Posterior cingulate gyrus (tissue), 11 donors: ENCODE results near the gene RDH13.
"Not testable (repeated sequence)": the region's sequence is repeated elsewhere in the genome, so short reads cannot be mapped to it uniquely, and the experiment has no call there.

Experiments used
- DNase-seq, 10 donors: peaks; one replicate each; pipeline versions ENCODE4 v3.0.0 to v3.0.0-alpha.2; 2020 to 2021; ENCODE audit warnings: mixed read lengths in 3 of 10
- intact Hi-C: fragments of 100-400 bp; cut with DNase I; formaldehyde crosslinking; loops from one replicate; pipeline ENCODE4 v1.15.1; 2023

Gene RDH13

DNA sequence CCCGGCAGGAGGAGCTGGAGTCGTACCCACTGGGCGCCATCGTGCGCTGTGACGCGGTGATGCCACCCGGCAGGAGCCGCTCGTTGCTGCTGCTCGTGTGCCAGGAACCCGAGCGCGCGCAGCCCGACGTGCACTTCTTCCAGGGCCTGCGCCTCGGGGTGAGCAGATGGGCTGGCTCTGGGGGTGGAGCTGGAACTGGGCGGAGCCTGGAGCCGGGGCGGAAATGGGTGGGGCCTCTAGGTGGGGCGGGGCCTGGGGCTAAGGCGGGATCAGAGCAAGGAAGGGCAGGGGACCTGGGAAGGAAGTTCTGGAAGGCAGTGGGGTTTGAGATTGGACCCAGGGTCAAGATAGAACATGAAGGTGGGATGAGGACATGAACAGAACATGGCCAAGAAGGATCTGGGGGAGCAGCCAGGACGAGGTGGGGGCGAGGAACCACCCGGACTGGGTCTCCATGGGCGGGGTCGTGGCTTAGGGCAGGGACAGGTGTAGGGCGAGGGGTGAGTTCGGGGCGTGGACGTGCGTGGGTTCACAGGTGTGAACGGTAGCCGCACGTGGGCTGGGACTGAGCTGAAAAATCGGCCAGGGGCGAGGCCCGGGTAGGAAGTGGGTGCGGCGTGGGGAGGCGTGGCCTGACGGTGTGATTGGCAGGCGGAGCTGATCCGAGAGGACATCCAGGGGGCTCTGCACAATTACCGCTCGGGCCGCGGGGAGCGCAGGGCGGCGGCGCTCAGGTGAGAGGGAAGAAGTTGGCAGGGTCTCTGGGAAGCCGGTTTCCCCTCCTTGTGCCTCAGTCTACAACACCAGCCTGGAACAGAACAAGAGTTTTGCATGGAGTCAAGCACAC, 17.4 kb upstream of the RDH13 start:
- peak in 2 of 10 donors; percentile 82 to 88 for DNase-seq
- intact Hi-C loops = no loop called here

DNA sequence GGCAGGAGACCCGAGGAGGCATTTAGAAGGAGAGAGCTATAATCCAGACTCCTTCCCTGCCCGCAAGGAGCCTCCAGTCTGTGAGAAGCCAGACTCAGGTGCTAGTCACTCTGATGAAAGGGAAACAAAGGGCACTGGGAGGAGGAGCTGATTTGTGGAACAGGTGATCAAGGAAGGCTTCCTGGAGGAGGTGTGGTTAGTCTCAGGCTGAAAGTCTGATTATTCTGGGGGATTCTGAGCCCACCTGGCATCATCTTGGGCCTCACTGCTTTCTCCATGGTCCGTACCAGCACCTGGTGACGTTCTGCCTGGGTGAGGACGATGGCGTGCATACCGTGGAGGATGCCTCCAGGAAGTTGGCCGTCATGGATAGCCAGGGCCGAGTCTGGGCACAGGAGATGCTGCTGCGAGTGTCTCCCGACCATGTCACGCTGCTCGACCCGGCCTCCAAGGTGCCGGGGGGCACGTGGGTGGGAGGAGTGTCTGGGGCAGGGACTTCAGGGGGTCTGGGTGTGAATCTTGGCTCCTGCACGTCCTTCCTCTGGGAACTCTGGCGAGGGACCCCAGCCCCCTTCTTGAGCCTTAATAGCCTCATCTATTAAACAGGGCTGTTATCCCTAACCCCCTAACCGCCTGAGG, 16.6 kb upstream of the RDH13 start:
- DNase-seq = peak in 1 of 10 donors; percentile 69
- intact Hi-C loops = no loop called here

- DNase-seq = peak in 1 of 10 donors; percentile 14
- intact Hi-C loops = no loop called here
These were observed 16.0 kb upstream of the RDH13 start for GRCh38 chr19:55078996-55079395.

DNA sequence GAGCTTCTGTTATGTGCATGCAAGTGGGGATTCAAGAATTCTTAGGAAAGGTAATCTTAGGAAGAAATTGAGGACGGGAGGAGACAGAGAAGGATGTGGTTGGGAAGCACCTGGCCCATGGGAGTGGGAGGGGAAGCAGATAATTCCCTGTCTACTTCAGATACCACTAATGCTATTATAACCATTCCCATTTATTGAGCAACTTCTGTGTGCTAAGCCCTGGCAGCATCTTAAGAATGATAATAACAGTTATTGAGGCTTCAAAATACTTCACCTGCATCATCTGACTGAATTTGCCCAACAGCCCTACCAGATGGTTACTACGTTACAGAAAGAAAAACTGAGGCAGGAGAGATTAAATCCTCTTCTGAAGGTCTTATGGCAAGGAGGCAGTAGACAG, 14.2 kb upstream of the RDH13 start:
- intact Hi-C loops = no loop called here
- DNase-seq = peak in 2 of 10 donors; percentile 4 to 28

DNA sequence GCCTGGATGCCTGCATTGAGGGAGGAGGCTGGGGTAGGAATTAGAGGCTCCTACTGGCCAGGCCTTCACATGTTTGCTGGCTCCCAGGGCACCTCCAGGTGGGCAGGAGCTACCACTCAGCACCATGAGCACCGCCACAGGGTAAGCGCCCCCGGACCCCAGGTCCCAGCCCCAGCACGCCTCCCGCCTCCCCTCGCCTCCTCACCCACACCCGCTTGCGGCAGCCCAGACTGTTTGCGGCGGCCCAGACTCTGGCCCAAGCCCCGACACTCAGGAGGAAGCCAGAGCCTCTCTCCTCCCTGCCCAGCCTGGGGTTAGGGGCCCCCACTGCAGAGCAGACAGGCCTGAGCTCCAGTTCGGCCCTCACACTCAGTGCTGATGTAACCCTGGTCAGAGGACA, 13.4 kb upstream of the RDH13 start:
- intact Hi-C loops = no loop called here
- peak in 2 of 10 donors; percentile 38 to 77 for DNase-seq

- intact Hi-C loops = no loop called here
- DNase-seq = peak in 2 of 10 donors; percentile 30 to 72
These were observed 12.5 kb upstream of the RDH13 start, which contains the start of gene EPS8L1 for GRCh38 chr19:55075371-55075998. TSS of gene EPS8L1 (plus strand) at chr19:55075869. CDS start at chr19:55076445, 576 bp downstream.

DNA sequence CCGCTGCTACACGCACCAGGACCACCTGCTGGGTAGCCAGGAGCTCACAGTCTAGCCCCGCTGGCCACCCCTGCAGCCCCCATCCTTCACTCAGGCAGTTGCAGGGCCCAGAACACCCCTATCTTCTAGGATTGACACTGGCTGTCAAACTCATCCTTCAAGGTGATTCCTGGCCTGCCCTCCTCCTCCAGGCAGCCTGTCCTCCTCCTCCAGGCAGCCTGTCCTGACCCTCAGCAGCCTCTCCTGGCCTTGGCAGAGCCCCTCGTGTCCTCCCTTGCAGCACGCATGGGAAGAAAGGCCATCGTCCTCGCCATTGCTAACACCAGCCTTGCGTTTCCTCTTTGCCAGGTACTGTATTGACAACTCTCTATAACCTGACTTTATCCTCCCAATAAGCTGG, 9.0 kb upstream of the RDH13 start:
- peak in 1 of 10 donors; percentile 26 for DNase-seq
- intact Hi-C loops = no loop called here

DNA sequence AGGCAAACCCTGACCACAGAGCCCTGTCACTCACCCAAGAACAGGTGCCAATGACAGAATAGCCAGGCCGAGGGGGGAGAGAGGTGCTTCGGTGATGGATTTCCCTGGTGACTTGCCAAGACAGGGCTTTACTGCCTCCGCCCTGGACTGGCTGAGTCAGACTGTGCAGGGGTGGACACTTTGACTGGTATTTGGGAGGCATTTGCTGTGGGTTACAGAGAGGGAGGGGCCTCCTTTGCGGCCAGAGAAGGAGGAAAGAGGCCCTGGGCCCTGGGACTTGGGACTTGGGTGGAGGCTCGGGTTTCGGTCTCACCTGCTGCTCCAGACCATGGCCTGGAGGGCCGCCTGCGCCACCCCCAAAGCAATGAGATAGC, 8.2 kb upstream of the RDH13 start:
- peak in 1 of 10 donors; percentile 57 for DNase-seq
- intact Hi-C loops = no loop called here

DNA sequence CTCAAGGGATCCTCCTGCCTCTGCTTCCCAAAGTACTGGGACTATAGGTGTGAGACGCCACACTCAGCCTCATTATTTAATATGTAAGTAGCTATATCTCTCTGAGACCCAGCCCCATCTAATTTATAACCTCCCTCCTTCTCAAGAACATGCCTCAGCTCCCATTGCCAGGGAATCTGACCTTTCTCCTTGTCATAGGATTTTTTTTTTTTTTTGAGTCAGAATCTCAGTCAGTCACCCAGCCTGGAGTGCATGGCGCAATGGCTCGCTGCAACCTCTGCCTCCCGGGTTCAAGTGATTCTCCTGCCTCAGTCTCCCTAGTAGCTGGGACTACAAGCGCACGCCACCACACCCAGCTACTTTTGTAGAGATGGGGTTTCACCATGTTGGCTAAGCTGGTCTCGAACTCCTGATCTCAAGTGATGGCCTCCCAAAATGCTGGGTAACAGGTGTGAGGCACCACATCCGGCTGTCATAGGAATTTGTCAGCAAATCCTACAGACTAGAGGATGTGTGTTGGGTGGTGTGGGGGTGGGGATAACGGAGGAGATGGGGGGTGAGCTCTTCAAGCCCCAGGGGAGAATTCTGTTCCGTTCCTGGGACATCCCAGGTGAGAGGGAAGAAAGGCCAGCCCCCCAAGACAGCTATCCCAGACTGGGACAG, 7.6 kb upstream of the RDH13 start:
- intact Hi-C loops = no loop called here
- peak in 1 of 10 donors; percentile 17 for DNase-seq

- intact Hi-C loops = no loop called here
- DNase-seq = no peak
These were observed 6.9 kb upstream of the RDH13 start for GRCh38 chr19:55069865-55070197.

DNA sequence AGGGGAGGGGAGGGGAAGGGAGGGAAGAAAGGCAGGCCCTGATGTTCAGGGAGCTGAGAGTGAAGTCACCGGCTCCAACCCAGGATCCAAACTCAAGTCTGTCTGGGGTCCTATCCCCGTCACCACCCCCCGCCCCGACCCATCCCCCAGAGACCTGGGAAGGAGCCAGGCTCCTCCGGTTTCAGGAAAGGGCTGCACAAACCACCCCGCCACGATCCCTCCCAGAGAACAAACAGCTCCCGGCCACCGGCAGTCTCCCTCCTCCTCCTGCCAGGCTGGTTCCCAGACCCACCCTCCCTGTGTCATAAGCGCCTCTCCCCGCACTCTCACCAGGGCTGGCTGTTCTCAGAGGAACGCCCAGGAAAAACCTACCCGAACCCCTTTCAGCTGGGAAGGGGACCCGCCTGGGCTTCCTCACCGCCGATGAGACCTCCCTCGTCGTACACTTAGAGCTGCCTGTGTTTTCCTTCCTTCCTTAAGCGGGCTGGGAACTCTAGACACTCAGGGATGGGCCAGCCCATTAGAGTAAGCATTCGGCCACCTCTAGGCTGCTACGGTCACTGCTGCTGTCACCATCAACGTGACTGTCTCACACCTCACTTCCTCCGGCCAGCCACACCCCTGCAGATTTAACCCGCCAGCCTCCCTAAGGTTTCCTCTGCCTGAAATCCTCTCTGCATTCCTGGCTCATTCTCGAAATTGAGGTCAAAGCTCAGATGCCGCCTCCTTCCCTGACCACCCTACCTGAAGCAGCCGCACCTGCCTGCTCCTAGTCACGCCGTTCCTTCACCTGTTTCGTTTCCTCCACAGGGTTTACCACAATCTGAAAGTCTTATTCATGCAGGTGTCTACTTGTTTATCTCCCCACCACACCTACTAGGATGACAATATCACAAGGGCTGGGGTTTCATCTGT, 6.3 kb upstream of the RDH13 start:
- peak in 1 of 10 donors; percentile 74 for DNase-seq
- intact Hi-C loops = no loop called here

GRCh38 chr19:55067869-55068268, 4.9 kb upstream of the RDH13 start:
- intact Hi-C loops = no loop called here
- no peak for DNase-seq

GRCh38 chr19:55066107-55066709, 3.3 kb upstream of the RDH13 start:
- DNase-seq = peak in 2 of 10 donors; percentile 7 to 12
- intact Hi-C loops = no loop called here

GRCh38 chr19:55065516-55065915, 2.6 kb upstream of the RDH13 start:
- intact Hi-C loops, DNase-seq: not testable (repeated sequence)

- peak in 1 of 10 donors; percentile 65 for DNase-seq
- intact Hi-C loops = no loop called here
These were observed 520 bp upstream of the RDH13 start for GRCh38 chr19:55063492-55063843.

GRCh38 chr19:55060287-55060686, 2.7 kb downstream of the RDH13 start:
- intact Hi-C loops = not testable (repeated sequence)
- DNase-seq = peak in 1 of 10 donors; percentile 2

DNA sequence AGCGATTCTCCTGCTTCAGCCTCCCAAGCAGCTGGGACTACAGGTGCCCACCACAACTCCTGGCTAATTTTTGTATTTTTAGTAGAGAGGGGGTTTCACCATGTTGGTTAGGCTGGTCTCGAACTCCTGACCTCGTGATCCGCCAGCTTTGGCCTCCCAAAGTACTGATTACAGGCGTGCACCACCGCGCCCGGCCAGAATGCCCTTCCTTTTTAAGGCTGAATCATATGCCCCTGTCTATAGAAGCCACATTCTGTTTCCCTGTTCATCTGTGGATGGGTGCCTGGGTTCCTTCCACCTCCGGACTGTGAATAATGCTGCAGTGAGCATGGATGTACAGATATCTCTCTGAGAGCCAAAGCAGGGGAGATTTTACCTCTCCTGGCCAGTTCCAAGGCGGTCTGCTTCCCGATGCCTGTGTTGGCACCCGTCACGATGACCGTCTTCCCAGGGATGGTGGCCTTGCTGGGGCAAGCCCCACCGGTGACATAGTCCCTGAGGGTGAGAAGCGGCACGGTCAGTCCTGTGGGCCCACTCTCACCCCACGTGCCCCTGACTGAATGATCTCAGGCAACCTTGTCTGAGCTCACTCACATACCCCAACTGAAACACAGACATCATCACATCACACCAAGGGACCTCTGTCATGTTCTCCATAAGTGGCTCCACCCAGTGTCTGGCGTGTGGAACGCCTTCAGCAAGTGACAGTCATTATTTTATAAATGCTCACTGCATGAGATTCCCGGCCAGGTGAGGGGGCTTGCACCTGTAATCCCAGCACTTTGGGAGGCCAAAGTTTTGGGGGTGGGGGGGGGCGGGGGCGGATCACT, 4.0 kb downstream of the RDH13 start:
- intact Hi-C loops = no loop called here
- DNase-seq = peak in 2 of 10 donors; percentile 30 to 60

- no peak for DNase-seq
- intact Hi-C loops = no loop called here
These were observed 6.1 kb downstream of the RDH13 start for GRCh38 chr19:55056827-55057226.

- intact Hi-C loops = no loop called here
- peak in 1 of 10 donors; percentile 24 for DNase-seq
These were observed 9.2 kb downstream of the RDH13 start for GRCh38 chr19:55053735-55054134.
